Spleen (tissue), 7 donors: ENCODE results near the gene FUOM.

ENCODE experiments used
- CTCF ChIP-seq, 11 experiments: fragments of 200-600 bp in 7 of 11; fragments of 450-650 bp in 4 of 11; sonication (generic) in 4 of 11; IDR thresholded peaks in 8 of 11; conservative IDR thresholded peaks in 3 of 11; 1 replicate in 7 of 11; 2 replicates in 4 of 11; pipeline versions ENCODE4 v1.4.0 to v1.8.0; 2016 to 2021; ENCODE audit warnings: antibody characterized with exemption in 11 of 11, inconsistent platforms in 4 of 11, mild to moderate bottlenecking in 1 of 11
- POLR2A ChIP-seq, 3 donors: fragments of 450-650 bp; IDR thresholded peaks; one replicate each; pipeline ENCODE4 v1.5.1; 2017; ENCODE audit warnings: antibody characterized with exemption in 3 of 3, mild to moderate bottlenecking in 1 of 3
- POLR2AphosphoS5 ChIP-seq, 3 donors: sonication (generic); formaldehyde crosslinking; IDR thresholded peaks; one replicate each; pipeline ENCODE4 v1.5.1; 2017; ENCODE audit warnings: antibody characterized with exemption in 3 of 3
- donor health status: DM: no; HTN: no; CAD: no; lungs with moderate emphysema.
- donor health status: DM: no; HTN: no; CAD: no.
- donor health status: DM: no; HTN: no; CAD: no.

GRCh38 chr10:133310789-133311188, 47.0 kb downstream of the FUOM start:
- TF ChIP-seq POLR2A (IDR thresholded peaks at IDR 0.05): no peak
- TF ChIP-seq CTCF (IDR thresholded peaks at IDR 0.05 in 8 of 11, conservative IDR thresholded peaks at IDR 0.05 in 3 of 11): no peak
- no peak for TF ChIP-seq POLR2AphosphoS5 (IDR thresholded peaks at IDR 0.05)
